CD1c-positive myeloid dendritic cell (primary cell): Measurements from ENCODE around the gene C19orf81.
A peak's percentile ranks its signal among the peaks of the same experiment; 100 is the strongest.

Experiments
- DNase-seq: peaks from one replicate; pipeline ENCODE4 v3.0.0-alpha.2; 2016; ENCODE audit errors: extremely low spot score

C19orf81 gene

GRCh38 chr19:50659318-50660087 lies 10.3 kb downstream of the C19orf81 start:
- no peak for DNase-seq

GRCh38 chr19:50660088-50660366 lies 10.8 kb downstream of the C19orf81 start:
- DNase-seq, result no peak

GRCh38 chr19:50661023-50661422 lies 11.8 kb downstream of the C19orf81 start:
- DNase-seq, result no peak

GRCh38 chr19:50661766-50662650 lies 12.8 kb downstream of the C19orf81 start:
- DNase-seq, result no peak

GRCh38 chr19:50662651-50663481 lies 13.6 kb downstream of the C19orf81 start:
- no peak for DNase-seq

GRCh38 chr19:50663482-50663790 lies 14.2 kb downstream of the C19orf81 start:
- DNase-seq, result no peak

- no peak for DNase-seq
Measured at GRCh38 chr19:50664204-50664603, 15.0 kb downstream of the C19orf81 start.

GRCh38 chr19:50666346-50667176 lies 17.3 kb downstream of the C19orf81 start:
- DNase-seq, result no peak

GRCh38 chr19:50667177-50667758 lies 18.0 kb downstream of the C19orf81 start:
- DNase-seq, result no peak

- DNase-seq, result no peak
Measured at GRCh38 chr19:50667759-50668231, 18.6 kb downstream of the C19orf81 start.

- no peak for DNase-seq
Measured at GRCh38 chr19:50668416-50668815, 19.2 kb downstream of the C19orf81 start.

- DNase-seq, result no peak
Measured at GRCh38 chr19:50668879-50669278, 19.6 kb downstream of the C19orf81 start.

- peak; percentile 60 for DNase-seq
Measured at GRCh38 chr19:50669302-50670101, 20.3 kb downstream of the C19orf81 start.

GRCh38 chr19:50670102-50670380 lies 20.8 kb downstream of the C19orf81 start:
- DNase-seq, result no peak

GRCh38 chr19:50673118-50673517 lies 23.9 kb downstream of the C19orf81 start:
- DNase-seq, result no peak

GRCh38 chr19:50676625-50677197 lies 27.5 kb downstream of the C19orf81 start:
- no peak for DNase-seq

GRCh38 chr19:50677636-50678035 lies 28.4 kb downstream of the C19orf81 start:
- DNase-seq, result no peak

GRCh38 chr19:50678323-50678722 lies 29.1 kb downstream of the C19orf81 start:
- DNase-seq, result no peak

GRCh38 chr19:50679177-50680125 lies 30.2 kb downstream of the C19orf81 start:
- DNase-seq, result peak; percentile 88
